ENCODE results near the gene EFCC1. TPM values are rescaled to one million over a fixed set of nuclear protein-coding genes. Genes with fewer than 3 reads are reported as not detected.

Gene EFCC1
- total and polyA plus RNA-seq, 5 donors from 2014 or later = 0.15 TPM; not detected in 4

DNA sequence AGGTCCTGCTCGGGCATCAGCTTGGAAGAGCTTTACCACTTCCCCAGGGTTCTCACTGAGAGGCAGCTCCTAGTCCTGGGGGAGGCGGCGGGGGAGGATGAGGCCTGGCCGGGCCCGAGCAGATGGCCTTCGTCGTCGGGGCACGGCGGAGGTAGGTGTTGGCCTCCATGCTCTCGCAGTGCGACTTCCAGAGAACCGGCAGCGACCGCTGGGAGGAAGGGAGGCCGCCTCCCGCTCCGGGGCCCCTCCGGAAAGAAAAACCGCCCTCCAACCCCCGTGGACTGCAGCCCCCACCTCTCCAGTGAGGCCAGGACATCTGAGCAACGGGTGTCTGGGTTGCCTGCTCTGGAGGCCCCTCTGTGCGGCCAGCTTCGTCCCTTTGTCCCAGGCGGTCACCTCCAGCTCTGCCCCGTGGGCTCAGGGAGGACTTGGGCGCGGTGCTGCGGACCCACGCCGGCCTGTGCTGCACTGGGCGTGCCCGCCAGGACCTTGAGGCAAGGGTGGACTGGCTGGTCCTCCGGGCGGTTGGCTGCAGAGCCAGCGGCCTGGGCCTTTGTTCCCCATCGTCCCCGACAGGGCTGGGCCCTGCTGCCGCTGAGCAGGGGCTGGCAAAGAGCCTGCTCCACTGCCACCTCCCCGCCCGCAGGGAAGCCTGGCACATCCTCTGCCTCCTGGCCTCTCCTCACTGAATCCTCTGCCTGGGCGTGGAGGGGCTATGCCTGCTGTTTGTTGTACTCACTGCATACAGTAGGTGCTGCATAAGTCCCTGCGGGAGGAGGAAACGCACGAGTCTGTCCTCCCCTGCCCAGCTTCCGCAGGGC is 45.8 kb downstream of the EFCC1 start:
- no peaks in the 10 kb centered on the region for H3K36me3 ChIP-seq (ENCODE audit: control insufficient read depth, insufficient read depth, low read length)
- H3K9me3 ChIP-seq (ENCODE audit: control insufficient read depth in 2 of 2, low read length in 2 of 2) = no peaks in the 10 kb centered on the region
- Mint-ChIP-seq H3K9me3 (peaks cover 0 to 7% (median 3%) of the 10 kb centered on the region in 7 donors), H3K4me3 (no peak overlapping the region), H3K4me1 (peaks cover 2 to 11% (median 5%) of the 10 kb centered on the region in 4 donors), H3K27me3 (peaks cover 40% of the 10 kb centered on the region), H3K27ac (no peak overlapping the region), H3K36me3 (peaks cover 10% of the 10 kb centered on the region)
- peaks cover 10% of the 10 kb centered on the region for H3K4me1 ChIP-seq (ENCODE audit: control insufficient read depth, insufficient read depth, low read length, poor library complexity, severe bottlenecking)
- no peak overlapping the region for H3K4me3 ChIP-seq (ENCODE audit: low read depth, low read length)
- ATAC-seq (ENCODE audit: low read depth in 2 of 2) = no peak
- no peak for DNase-seq
- no peak overlapping the region for H3K27ac ChIP-seq (ENCODE audit: insufficient read depth, low read length, poor library complexity, severe bottlenecking)
- H3K27me3 ChIP-seq (ENCODE audit: control insufficient read depth, insufficient read depth, low read length) = peaks cover 7% of the 10 kb centered on the region

DNA sequence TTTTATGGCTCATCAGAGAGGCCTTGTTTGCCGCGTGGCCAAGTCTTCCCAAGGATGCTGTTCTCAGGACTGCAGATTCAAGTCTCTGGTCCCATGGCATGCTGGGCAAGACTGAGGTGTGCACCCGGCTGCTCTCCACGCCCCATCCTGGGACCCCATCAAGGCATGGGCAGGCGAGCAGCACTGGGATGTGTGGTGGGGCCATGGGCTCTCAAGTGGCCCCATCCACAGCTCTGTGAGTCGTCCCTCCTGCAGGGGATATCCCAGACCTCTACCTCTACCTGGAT is 46.4 kb downstream of the EFCC1 start:
- ATAC-seq (ENCODE audit: low read depth in 2 of 2) (no peak), DNase-seq (no peak)
- Histone ChIP-seq H3K4me1 (ENCODE audit: control insufficient read depth, insufficient read depth, low read length, poor library complexity, severe bottlenecking) (peaks cover 10% of the 10 kb centered on the region), H3K27me3 (ENCODE audit: control insufficient read depth, insufficient read depth, low read length) (peaks cover 4% of the 10 kb centered on the region), H3K36me3 (ENCODE audit: control insufficient read depth, insufficient read depth, low read length) (no peaks in the 10 kb centered on the region), H3K4me3 (ENCODE audit: low read depth, low read length) (no peak overlapping the region), H3K27ac (ENCODE audit: insufficient read depth, low read length, poor library complexity, severe bottlenecking) (no peak overlapping the region), H3K9me3 (ENCODE audit: control insufficient read depth in 2 of 2, low read length in 2 of 2) (no peaks in the 10 kb centered on the region)
- no peak overlapping the region for H3K4me3 Mint-ChIP-seq
- H3K27me3 Mint-ChIP-seq = peaks cover 34% of the 10 kb centered on the region
- H3K27ac Mint-ChIP-seq = no peak overlapping the region
- peaks cover 2 to 11% (median 5%) of the 10 kb centered on the region in 4 donors for H3K4me1 Mint-ChIP-seq
- H3K9me3 Mint-ChIP-seq = peaks cover 0 to 6% (median 3%) of the 10 kb centered on the region in 7 donors
- H3K36me3 Mint-ChIP-seq = peaks cover 5% of the 10 kb centered on the region

DNA sequence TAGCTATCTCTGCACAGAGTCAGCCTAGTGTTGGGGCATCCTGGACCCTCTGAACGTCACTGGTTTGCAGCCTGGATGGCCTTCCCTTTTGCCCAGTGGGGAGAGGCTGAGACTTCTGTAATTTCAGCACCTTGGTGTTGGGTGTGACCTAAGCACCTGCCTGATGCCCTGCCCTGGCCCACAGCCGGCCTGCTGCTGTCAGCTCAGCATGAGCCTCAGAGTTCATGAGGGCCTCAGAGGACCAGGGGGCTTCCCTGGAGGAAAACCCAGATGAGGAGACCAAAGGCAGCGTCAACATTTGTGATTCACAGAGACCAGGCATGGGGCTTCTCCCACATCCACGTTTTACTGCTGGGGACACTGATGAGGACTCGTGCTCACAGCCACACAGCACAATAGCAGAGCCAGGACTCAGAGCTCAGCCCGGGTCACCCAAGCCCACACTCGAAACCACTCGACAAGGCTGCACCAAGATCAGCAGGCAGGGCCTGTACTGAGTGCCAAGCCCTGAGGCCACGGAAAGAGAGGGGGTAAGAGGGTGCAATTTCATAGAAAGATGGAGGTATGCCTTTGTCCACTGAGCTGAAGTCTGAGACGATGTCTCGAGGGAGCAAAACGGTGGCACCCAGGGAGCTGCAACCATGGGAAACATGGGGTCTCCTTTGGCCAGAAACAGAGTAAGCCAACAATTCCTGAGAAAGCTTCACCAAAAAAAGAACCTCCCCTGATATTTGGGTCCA is 49.6 kb downstream of the EFCC1 start:
- Mint-ChIP-seq H3K27me3 (peaks cover 12% of the 10 kb centered on the region), H3K36me3 (peaks cover 5% of the 10 kb centered on the region), H3K4me3 (no peak overlapping the region), H3K27ac (no peak overlapping the region), H3K4me1 (peaks cover 0 to 14% (median 6%) of the 10 kb centered on the region in 4 donors), H3K9me3 (peaks cover 0 to 6% (median 3%) of the 10 kb centered on the region in 7 donors)
- no peak for DNase-seq
- H3K4me3 ChIP-seq (ENCODE audit: low read depth, low read length) = no peak overlapping the region
- H3K4me1 ChIP-seq (ENCODE audit: control insufficient read depth, insufficient read depth, low read length, poor library complexity, severe bottlenecking) = peaks cover 12% of the 10 kb centered on the region
- ATAC-seq (ENCODE audit: low read depth in 2 of 2) = no peak
- no peaks in the 10 kb centered on the region for H3K27me3 ChIP-seq (ENCODE audit: control insufficient read depth, insufficient read depth, low read length)
- H3K9me3 ChIP-seq (ENCODE audit: control insufficient read depth in 2 of 2, low read length in 2 of 2) = no peaks in the 10 kb centered on the region
- H3K27ac ChIP-seq (ENCODE audit: insufficient read depth, low read length, poor library complexity, severe bottlenecking) = no peak overlapping the region
- H3K36me3 ChIP-seq (ENCODE audit: control insufficient read depth, insufficient read depth, low read length) = no peaks in the 10 kb centered on the region

GRCh38 chr3:129051871-129052340 is 50.8 kb downstream of the EFCC1 start:
- H3K4me3 Mint-ChIP-seq = no peak overlapping the region
- H3K9me3 ChIP-seq (ENCODE audit: control insufficient read depth in 2 of 2, low read length in 2 of 2) = no peaks in the 10 kb centered on the region
- no peak for ATAC-seq (ENCODE audit: low read depth in 2 of 2)
- H3K36me3 ChIP-seq (ENCODE audit: control insufficient read depth, insufficient read depth, low read length) = no peaks in the 10 kb centered on the region
- no peaks in the 10 kb centered on the region for H3K27me3 ChIP-seq (ENCODE audit: control insufficient read depth, insufficient read depth, low read length)
- peaks cover 0 to 14% (median 7%) of the 10 kb centered on the region in 4 donors for H3K4me1 Mint-ChIP-seq
- H3K27ac ChIP-seq (ENCODE audit: insufficient read depth, low read length, poor library complexity, severe bottlenecking) = no peak overlapping the region
- peaks cover 5% of the 10 kb centered on the region for H3K36me3 Mint-ChIP-seq
- H3K27me3 Mint-ChIP-seq = peaks cover 12% of the 10 kb centered on the region
- H3K4me1 ChIP-seq (ENCODE audit: control insufficient read depth, insufficient read depth, low read length, poor library complexity, severe bottlenecking) = peaks cover 7% of the 10 kb centered on the region
- H3K9me3 Mint-ChIP-seq = peaks cover 0 to 6% (median 3%) of the 10 kb centered on the region in 7 donors
- no peak overlapping the region for H3K4me3 ChIP-seq (ENCODE audit: low read depth, low read length)
- no peak overlapping the region for H3K27ac Mint-ChIP-seq
- DNase-seq = no peak

GRCh38 chr3:129052675-129053074 is 51.6 kb downstream of the EFCC1 start:
- H3K27ac Mint-ChIP-seq = no peak overlapping the region
- peak overlapping the region in 2 of 4 donors; percentile 42 to 66 for H3K4me3 Mint-ChIP-seq
- no peaks in the 10 kb centered on the region for H3K36me3 ChIP-seq (ENCODE audit: control insufficient read depth, insufficient read depth, low read length)
- H3K4me1 ChIP-seq (ENCODE audit: control insufficient read depth, insufficient read depth, low read length, poor library complexity, severe bottlenecking) = peaks cover 7% of the 10 kb centered on the region
- ATAC-seq (ENCODE audit: low read depth in 2 of 2) (no peak), DNase-seq (no peak)
- H3K36me3 Mint-ChIP-seq = peaks cover 5% of the 10 kb centered on the region
- no peaks in the 10 kb centered on the region for H3K27me3 ChIP-seq (ENCODE audit: control insufficient read depth, insufficient read depth, low read length)
- H3K4me1 Mint-ChIP-seq = peaks cover 0 to 18% (median 10%) of the 10 kb centered on the region in 4 donors
- no peak overlapping the region for H3K27ac ChIP-seq (ENCODE audit: insufficient read depth, low read length, poor library complexity, severe bottlenecking)
- no peak overlapping the region for H3K4me3 ChIP-seq (ENCODE audit: low read depth, low read length)
- peaks cover 0 to 6% (median 3%) of the 10 kb centered on the region in 7 donors for H3K9me3 Mint-ChIP-seq
- peaks cover 12% of the 10 kb centered on the region for H3K27me3 Mint-ChIP-seq
- no peaks in the 10 kb centered on the region for H3K9me3 ChIP-seq (ENCODE audit: control insufficient read depth in 2 of 2, low read length in 2 of 2)

- no peaks in the 10 kb centered on the region for H3K9me3 ChIP-seq (ENCODE audit: control insufficient read depth in 2 of 2, low read length in 2 of 2)
- H3K4me1 Mint-ChIP-seq = peaks cover 0 to 18% (median 10%) of the 10 kb centered on the region in 4 donors
- H3K9me3 Mint-ChIP-seq = peaks cover 0 to 2% (median 0%) of the 10 kb centered on the region in 7 donors
Observed at GRCh38 chr3:129054605-129055104, 53.6 kb downstream of the EFCC1 start.

GRCh38 chr3:129056451-129057173 is 55.5 kb downstream of the EFCC1 start:
- H3K9me3 ChIP-seq (ENCODE audit: control insufficient read depth in 2 of 2, low read length in 2 of 2) = no peaks in the 10 kb centered on the region
- H3K4me1 ChIP-seq (ENCODE audit: control insufficient read depth, insufficient read depth, low read length, poor library complexity, severe bottlenecking) = peaks cover 7% of the 10 kb centered on the region
- no peak overlapping the region for H3K4me3 ChIP-seq (ENCODE audit: low read depth, low read length)
- Mint-ChIP-seq H3K4me3 (no peak overlapping the region), H3K4me1 (peaks cover 0 to 18% (median 10%) of the 10 kb centered on the region in 4 donors), H3K27me3 (no peaks in the 10 kb centered on the region), H3K27ac (peak overlapping the region in 2 of 3 donors; percentile 2 to 48), H3K9me3 (peaks cover 0 to 2% (median 0%) of the 10 kb centered on the region in 7 donors), H3K36me3 (no peaks in the 10 kb centered on the region)
- no peak overlapping the region for H3K27ac ChIP-seq (ENCODE audit: insufficient read depth, low read length, poor library complexity, severe bottlenecking)
- no peaks in the 10 kb centered on the region for H3K36me3 ChIP-seq (ENCODE audit: control insufficient read depth, insufficient read depth, low read length)
- DNase-seq (no peak), ATAC-seq (ENCODE audit: low read depth in 2 of 2) (no peak)
- no peaks in the 10 kb centered on the region for H3K27me3 ChIP-seq (ENCODE audit: control insufficient read depth, insufficient read depth, low read length)

More at GRCh38 chr3:129054605-129055104, 53.6 kb downstream of the EFCC1 start:
- Mint-ChIP-seq H3K36me3 (no peaks in the 10 kb centered on the region), H3K27me3 (no peaks in the 10 kb centered on the region), H3K4me3 (no peak overlapping the region), H3K27ac (no peak overlapping the region)
- H3K36me3 ChIP-seq (ENCODE audit: control insufficient read depth, insufficient read depth, low read length) = no peaks in the 10 kb centered on the region
- H3K27me3 ChIP-seq (ENCODE audit: control insufficient read depth, insufficient read depth, low read length) = no peaks in the 10 kb centered on the region
- peaks cover 7% of the 10 kb centered on the region for H3K4me1 ChIP-seq (ENCODE audit: control insufficient read depth, insufficient read depth, low read length, poor library complexity, severe bottlenecking)
- H3K27ac ChIP-seq (ENCODE audit: insufficient read depth, low read length, poor library complexity, severe bottlenecking) = no peak overlapping the region
- no peak for ATAC-seq (ENCODE audit: low read depth in 2 of 2)
- DNase-seq = no peak
- no peak overlapping the region for H3K4me3 ChIP-seq (ENCODE audit: low read depth, low read length)
